K562 (cell line): ENCODE data around the gene PEX10. TPM values are rescaled to one million over a fixed set of nuclear protein-coding genes. Genes with fewer than 3 reads are reported as not detected.

Experiments used
- ATAC-seq: fragments of 200-7000 bp; cut with Tn5 transposase; 3 replicates; pipeline ENCODE4 v1.9.1; 2020; ENCODE audit warnings: moderate library complexity
- BruUV-seq: library from RNA; stranded (reverse); fragments of 400-500 nt; replicated peaks from 2 replicates; lab custom pipeline; 2021; lab: Mats Ljungman, UMichigan
- CTCF ChIA-PET: fragments of 300-600 bp; formaldehyde crosslinking; extraction: SDS; loops from one replicate; lab custom pipeline; 2021; ENCODE audit warnings: low intra/inter-chr PET ratio; lab: Yijun Ruan, JAX
- POLR2A ChIA-PET: fragments of 300-600, 350-650 bp; sonication (Branson Sonifier 250); formaldehyde crosslinking; extraction: SDS; loops from one replicate; lab custom pipeline; 2021; ENCODE audit warnings: antibody characterized with exemption, inconsistent platforms; lab: Yijun Ruan, JAX
- DNase-seq, 4 experiments: peaks; one replicate each; pipeline versions ENCODE4 v3.0.0 to v3.0.0-alpha.2; 2011 to 2018; ENCODE audit warnings: low spot score in 3 of 4, mixed read lengths in 3 of 4; ENCODE audit errors: extremely low read depth in 1 of 4
- FAIRE-seq: peaks from 2 replicates; lab custom pipeline; 2011; peaks lifted over from hg19 to GRCh38; lab: Jason Lieb, UNC
- H2AFZ ChIP-seq: 2 replicates; pipeline ENCODE4 v1.6.0; 2011; ENCODE audit warnings: low read depth, low read length, control low read depth, inconsistent platforms
- H3K27ac ChIP-seq: fragments of 200-600 bp; 3 replicates; pipeline ENCODE4 v1.8.0; 2011; ENCODE audit warnings: low read depth, mild to moderate bottlenecking, control low read depth, inconsistent platforms, low read length, moderate library complexity, mixed read lengths; ENCODE audit errors: extremely low read depth
- H3K27me3 ChIP-seq, 2 experiments: fragments of 300-600 bp in 1 of 2; 2 replicates in 1 of 2; 3 replicates in 1 of 2; pipeline versions ENCODE4 v1.6.0 to v1.8.0; 2011; ENCODE audit warnings: inconsistent platforms in 2 of 2, low read length in 2 of 2, mild to moderate bottlenecking in 1 of 2, mixed read lengths in 1 of 2, moderate library complexity in 1 of 2; ENCODE audit not compliant: control insufficient read depth in 2 of 2, insufficient read depth in 2 of 2
- H3K36me3 ChIP-seq: fragments of 300-600 bp; 3 replicates; pipeline ENCODE4 v1.8.0; 2011; ENCODE audit warnings: mild to moderate bottlenecking, low read length, inconsistent platforms; ENCODE audit not compliant: control insufficient read depth, insufficient read depth
- H3K4me1 ChIP-seq, 2 experiments: fragments of 200-600 bp in 1 of 2; replicated peaks in 1 of 2; 2 replicates in 1 of 2; 3 replicates in 1 of 2; pipeline versions ENCODE4 v1.5.1 to v1.8.0; 2011; ENCODE audit warnings: inconsistent platforms in 2 of 2, low read length in 2 of 2, mild to moderate bottlenecking in 1 of 2, mixed read lengths in 1 of 2, moderate library complexity in 1 of 2; ENCODE audit not compliant: control insufficient read depth in 2 of 2, insufficient read depth in 2 of 2
- H3K4me2 ChIP-seq: 2 replicates; pipeline ENCODE4 v1.6.1; 2011; ENCODE audit warnings: low read length, control low read depth, inconsistent platforms, mixed read lengths; ENCODE audit not compliant: insufficient read depth
- H3K4me3 ChIP-seq: fragments of 200-600 bp; sonication (generic), shearing (Covaris generic); 2 replicates; pipeline ENCODE4 v1.5.1; 2016; ENCODE audit warnings: control low read depth, inconsistent platforms
- H3K79me2 ChIP-seq: fragments of 200-600 bp; 3 replicates; pipeline ENCODE4 v1.8.0; 2011; ENCODE audit warnings: low read length, inconsistent platforms; ENCODE audit not compliant: control insufficient read depth, insufficient read depth
- H3K9ac ChIP-seq, 2 experiments: 2 replicates each; pipeline versions ENCODE4 v1.6.0 to v1.6.1; 2011; ENCODE audit warnings: low read depth in 2 of 2, low read length in 2 of 2, control low read depth in 1 of 2, inconsistent platforms in 1 of 2, mild to moderate bottlenecking in 1 of 2, mixed read lengths in 1 of 2; ENCODE audit not compliant: insufficient read depth in 1 of 2
- H3K9me1 ChIP-seq: one replicate; pipeline ENCODE4 v1.6.0; 2011; ENCODE audit warnings: inconsistent platforms, mild to moderate bottlenecking, low read length, moderate library complexity; ENCODE audit not compliant: control insufficient read depth, insufficient read depth
- H3K9me3 ChIP-seq: replicated peaks from 2 replicates; pipeline ENCODE4 v1.5.1; 2011; ENCODE audit warnings: low read depth, low read length, inconsistent platforms; ENCODE audit not compliant: control insufficient read depth, insufficient read depth
- H4K20me1 ChIP-seq: replicated peaks from 2 replicates; pipeline ENCODE4 v1.6.1; 2011; ENCODE audit warnings: low read length, inconsistent platforms, mixed read lengths; ENCODE audit not compliant: control insufficient read depth, insufficient read depth
- BHLHE40 ChIP-seq: IDR thresholded peaks from 2 replicates; pipeline ENCODE4 v1.6.1; 2011; ENCODE audit warnings: low read length, improper control_type of control experiment
- BRCA1 ChIP-seq, 2 experiments: fragments of 450-650 bp in 1 of 2; sonication (generic) in 1 of 2; formaldehyde crosslinking in 1 of 2; IDR thresholded peaks; 2 replicates each; pipeline versions ENCODE4 v1.5.0 to v1.6.1; 2017 to 2020; ENCODE audit warnings: mild to moderate bottlenecking in 1 of 2, missing genetic modification reagents in 1 of 2
- CC2D1A ChIP-seq: fragments of 450-650 bp; IDR thresholded peaks from 2 replicates; pipeline ENCODE4 v1.6.1; 2017; ENCODE audit warnings: mild to moderate bottlenecking
- DEAF1 ChIP-seq: fragments of 450-650 bp; formaldehyde crosslinking; IDR thresholded peaks from 2 replicates; pipeline ENCODE4 v1.4.0; 2020; ENCODE audit warnings: mild to moderate bottlenecking, moderate library complexity
- LCOR ChIP-seq: sonication (generic); formaldehyde crosslinking; IDR thresholded peaks from 2 replicates; pipeline ENCODE4 v1.8.0; 2022; ENCODE audit warnings: mild to moderate bottlenecking, missing genetic modification reagents
- MAFK ChIP-seq: IDR thresholded peaks from 2 replicates; pipeline ENCODE4 v1.6.1; 2011; ENCODE audit warnings: low read length, improper control_type of control experiment
- MAZ ChIP-seq, 2 experiments: fragments of 450-650 bp in 1 of 2; sonication (generic) in 1 of 2; formaldehyde crosslinking; IDR thresholded peaks in 1 of 2; conservative IDR thresholded peaks in 1 of 2; 2 replicates each; pipeline versions ENCODE4 v1.4.0 to v1.5.0; 2020; ENCODE audit warnings: mild to moderate bottlenecking in 1 of 2, missing genetic modification reagents in 1 of 2
- MBD2 ChIP-seq: sonication (generic); IDR thresholded peaks from 2 replicates; pipeline ENCODE4 v1.6.1; 2016; ENCODE audit warnings: low read depth, borderline replicate concordance
- NRF1 ChIP-seq, 2 experiments: fragments of 450-650 bp; IDR thresholded peaks in 1 of 2; conservative IDR thresholded peaks in 1 of 2; 2 replicates each; pipeline ENCODE4 v1.6.1; 2014; ENCODE audit warnings: mild to moderate bottlenecking in 2 of 2
- RBM17 ChIP-seq: fragments of 200-400 bp; formaldehyde crosslinking; IDR thresholded peaks from 2 replicates; pipeline ENCODE4 v1.6.1; 2017; ENCODE audit warnings: low read depth, mild to moderate bottlenecking, low read length, borderline replicate concordance
- SIN3B ChIP-seq: fragments of 450-650 bp; IDR thresholded peaks from 2 replicates; pipeline ENCODE4 v1.6.1; 2017; ENCODE audit warnings: low read depth, mild to moderate bottlenecking, moderate library complexity
- SREBF1 ChIP-seq: fragments of 150-350 bp; IDR thresholded peaks from 2 replicates; pipeline ENCODE4 v1.6.1; 2014; ENCODE audit warnings: antibody characterized with exemption, low read depth, low read length, borderline replicate concordance
- STAG1 ChIP-seq: sonication (generic); formaldehyde crosslinking; IDR thresholded peaks from 2 replicates; pipeline ENCODE4 v1.5.0; 2020; ENCODE audit warnings: missing genetic modification reagents, borderline replicate concordance
- TBL1XR1 ChIP-seq, 2 experiments: IDR thresholded peaks; 2 replicates each; pipeline ENCODE4 v1.6.1; 2012; ENCODE audit warnings: improper control_type of control experiment in 2 of 2, low read length in 2 of 2, mild to moderate bottlenecking in 1 of 2
- XRCC5 ChIP-seq: fragments of 200-400 bp; formaldehyde crosslinking; IDR thresholded peaks from 2 replicates; pipeline ENCODE4 v1.6.1; 2017; ENCODE audit warnings: low read depth, mild to moderate bottlenecking, low read length
- ZBTB1 ChIP-seq: sonication (generic); formaldehyde crosslinking; IDR thresholded peaks from 2 replicates; pipeline ENCODE4 v1.8.1; 2023; ENCODE audit warnings: missing genetic modification reagents, low read depth, mild to moderate bottlenecking, borderline replicate concordance
- ZBTB7A ChIP-seq: IDR thresholded peaks from 2 replicates; pipeline ENCODE4 v1.6.1; 2011; ENCODE audit warnings: low read depth, mild to moderate bottlenecking, low read length, moderate library complexity, borderline replicate concordance; ENCODE audit not compliant: control insufficient read depth
- ZNF395 ChIP-seq: fragments of 200-800 bp; sonication (Bioruptor generic); IDR thresholded peaks from 2 replicates; pipeline ENCODE4 v1.6.1; 2017; ENCODE audit warnings: missing genetic modification characterization, missing compliant biosample characterization
- WGBS: fragments of 100-300 bp; shearing (Covaris generic); methylation state at CpG from one replicate; pipeline ENCODE4 v1.1.6; 2016; ENCODE audit warnings: low coverage, mixed read lengths; ENCODE audit not compliant: insufficient coverage; ENCODE audit errors: missing lambda C conversion rate; 5-methylcytosine and 5-hydroxymethylcytosine counted together
- in situ Hi-C: fragments of 300-500 bp; cut with MboI; formaldehyde crosslinking; loops from 4 replicates; pipeline ENCODE4 v1.15.0; 2018; ENCODE audit warnings: inconsistent platforms, mixed read lengths
- intact Hi-C: fragments of 100-400 bp; cut with micrococcal nuclease; formaldehyde crosslinking; loops from 2 replicates; pipeline ENCODE4 v1.14.2; 2022
- polyA plus RNA-seq, 8 experiments: library from polyadenylated mRNA; depleted of rRNA in 4 of 8; stranded (reverse) in 5 of 8; unstranded in 3 of 8; fragments of >200 nt; fragmentation: Nextera tagmentation in 2 of 8; fragmentation: Illumina TruSeq in 1 of 8; extraction: Ambion mirVana in 2 of 8; extraction: Trizol in 1 of 8; gene quantifications; 2 replicates each; pipeline versions ENCODE4 v1.2.1 to v1.2.3, GENCODE V29; 2011 to 2014; ENCODE audit warnings: inconsistent platforms in 1 of 8, missing spikeins in 1 of 8
- total RNA-seq, 7 experiments: library from RNA; depleted of rRNA in 6 of 7; stranded (reverse); fragments of >200 nt in 6 of 7; fragmentation: Illumina TruSeq in 2 of 7; extraction: Trizol in 2 of 7; gene quantifications; 2 replicates each; pipeline versions ENCODE4 v1.2.1 to v1.2.3, GENCODE V29; 2011 to 2021; ENCODE audit warnings: low replicate concordance in 1 of 7

The PEX10 gene
- total and polyA plus RNA-seq, 9 of the 15 experiments (the other 6 are each of a cell fraction or from before 2014, with no cell fraction given) = 0.03 to 26.2 (median 8.7) TPM

GRCh38 chr1:2414297-2414958 lies 2.1 kb upstream of the PEX10 start:
- Histone ChIP-seq H3K4me3 (no peak overlapping the region), H2AFZ (peak overlapping the region; percentile 26), H3K4me1 (peaks cover 15 to 85% of the 10 kb centered on the region in 2 experiments), H3K4me2 (peak overlapping the region; percentile 97), H3K27ac (no peak overlapping the region; the same call in 2 of the 3 replicates), H3K9me3 (no peaks in the 10 kb centered on the region), H3K9ac (peak overlapping the region in 1 of 2 experiments; percentile 96; a peak in 3 of 4 replicates), H3K9me1 (no peaks in the 10 kb centered on the region), H3K79me2 (peaks cover 21% of the 10 kb centered on the region; the same call in 2 of the 3 replicates), H3K27me3 (peaks cover 6 to 12% of the 10 kb centered on the region in 2 experiments; a peak in 4 of 5 replicates), H3K36me3 (peaks cover under 1% of the 10 kb centered on the region; the same call in 2 of the 3 replicates), H4K20me1 (peaks cover 8% of the 10 kb centered on the region)
- BruUV-seq = no TSS peak
- intact Hi-C loops (loop anchor here (1.0 to 10.0 kb wide), 5 partner anchors 134 to 1010 kb away; partner anchors contain the start of gene TTC34), in situ Hi-C loops (loop anchor here (5.0 to 10.0 kb wide), 2 partner anchors 123 to 220 kb away; partner anchors contain the start of gene MMEL1)
- FAIRE-seq = peak; percentile 87
- ChIA-PET CTCF (interaction anchor here (0.6 to 4.1 kb wide), 7 partner anchors 133 to 1010 kb away, joined by 3 to 36 read pairs (median 7); partner anchors contain the start of gene TTC34), POLR2A (no interaction called here)
- peak; percentile 81 to 90 (median 86) for DNase-seq
- ATAC-seq = peak; percentile 59
- WGBS = 2% methylated on average over 24 of the region's 25 CpGs
- peak; percentile 72 for TF ChIP-seq ZBTB7A
- no peak for TF ChIP-seq MBD2
- TF ChIP-seq RBM17 = no peak
- peak; percentile 87 for TF ChIP-seq DEAF1
- peak; percentile 78; the same call in 1 of the 2 replicates for TF ChIP-seq XRCC5
- TF ChIP-seq MAFK = 0 out of 2 replicates have a peak, but pooled peaks have one; percentile 5
- TF ChIP-seq ZNF395 = no peak
- TF ChIP-seq MAZ (CRISPR knock-in tag; conservative IDR thresholded peaks at IDR 0.05 in 1 of 2, IDR thresholded peaks at IDR 0.05 in 1 of 2) = peak in 1 of 2 experiments; percentile 53; a peak in 1 of 4 replicates
- peak; percentile 91; the same call in 1 of the 2 replicates for TF ChIP-seq STAG1 (CRISPR knock-in tag)
- TF ChIP-seq BRCA1 (IDR thresholded peaks at IDR 0.05) = no peak
- TF ChIP-seq BRCA1 (CRISPR knock-in tag; IDR thresholded peaks at IDR 0.05) = no peak
- 0 out of 4 replicates have a peak, but pooled peaks of 1 of the 2 experiments have one; percentile 11 for TF ChIP-seq NRF1 (conservative IDR thresholded peaks at IDR 0.05 in 1 of 2, IDR thresholded peaks at IDR 0.05 in 1 of 2)
- TF ChIP-seq LCOR (CRISPR knock-in tag) = peak; percentile 65
- TF ChIP-seq ZBTB1 (CRISPR knock-in tag) = 0 out of 2 replicates have a peak, but pooled peaks have one; percentile 53
- peak; percentile 28 for TF ChIP-seq BHLHE40
- 0 out of 2 replicates have a peak, but pooled peaks have one; percentile 5 for TF ChIP-seq SIN3B
- peak; percentile 65; the same call in 1 of the 2 replicates for TF ChIP-seq CC2D1A
- TF ChIP-seq SREBF1 = no peak
- peak in 1 of 2 experiments; percentile 40; a peak in 1 of 4 replicates for TF ChIP-seq TBL1XR1 (IDR thresholded peaks at IDR 0.05; ENCODE audit: low read length in 2 of 2)
